Measurements from ENCODE around the gene ACTL10. TPM values are rescaled to one million over a fixed set of nuclear protein-coding genes. Genes with fewer than 3 reads are reported as not detected.

ACTL10 gene
- total RNA-seq, 1 experiment from 2014 or later: 0.46 TPM

GRCh38 chr20:33711446-33711738 is 44.6 kb downstream of the ACTL10 start:
- H3K36me3 Mint-ChIP-seq (ENCODE audit: insufficient read depth in 1 of 3, low read depth in 3 of 3): peaks cover 0 to 4% (median 0%) of the 10 kb centered on the region in 3 experiments; a peak in 1 of 7 replicates
- Histone ChIP-seq H3K79me2 (ENCODE audit: insufficient read depth, low read length) (no peaks in the 10 kb centered on the region), H3K4me1 (ENCODE audit: insufficient read depth, low read length) (no peaks in the 10 kb centered on the region; the same call in 1 of the 2 replicates), H2BK120ac (ENCODE audit: low read depth, low read length, poor library complexity, severe bottlenecking) (no peak overlapping the region), H3K14ac (ENCODE audit: insufficient read depth, low read length) (no peak overlapping the region), H3K27ac (ENCODE audit: insufficient read length, low read depth, low read length) (no peak overlapping the region), H4K20me1 (ENCODE audit: control insufficient read depth, insufficient read depth, insufficient read length) (no peaks in the 10 kb centered on the region), H3K27me3 (ENCODE audit: insufficient read depth, low read length) (no peaks in the 10 kb centered on the region), H3T11ph (ENCODE audit: low read length) (no peak overlapping the region), H2BK12ac (ENCODE audit: insufficient read length, low read depth, low read length) (no peak overlapping the region), H3K79me1 (ENCODE audit: insufficient read depth, low read depth, low read length, poor library complexity, severe bottlenecking) (no peaks in the 10 kb centered on the region), H3K9me3 (ENCODE audit: control insufficient read depth, low read depth, low read length) (no peaks in the 10 kb centered on the region), H4K91ac (ENCODE audit: insufficient read length, low read depth, low read length) (no peak overlapping the region), H3K4me2 (ENCODE audit: insufficient read depth, insufficient read length, low read length) (no peak overlapping the region), H3K23me2 (ENCODE audit: insufficient read length, low read depth, low read length, poor library complexity, severe bottlenecking) (no peaks in the 10 kb centered on the region), H3K23ac (ENCODE audit: insufficient read length, low read depth, low read length) (no peak overlapping the region), H4K5ac (ENCODE audit: insufficient read length, low read depth, low read length) (no peak overlapping the region), H3K18ac (ENCODE audit: insufficient read length, low read depth, low read length) (no peak overlapping the region), H2AFZ (ENCODE audit: low read length) (no peak overlapping the region), H4K8ac (replicated peaks; ENCODE audit: insufficient read length, low read depth, low read length) (no peak overlapping the region), H2AK5ac (ENCODE audit: insufficient read length, low read length) (no peak overlapping the region), H2BK20ac (ENCODE audit: low read depth, low read length, poor library complexity, severe bottlenecking) (no peak overlapping the region), H2BK5ac (ENCODE audit: insufficient read length, low read length) (no peak overlapping the region), H3K9ac (ENCODE audit: extremely low read depth, insufficient read length, low read length) (no peak overlapping the region), H3K56ac (ENCODE audit: insufficient read length, low read depth, low read length) (no peak overlapping the region), H3K4ac (ENCODE audit: low read depth, low read length) (no peak overlapping the region), H2BK15ac (ENCODE audit: low read depth, low read length) (no peak overlapping the region)
- peak overlapping the region in 2 of 3 experiments; percentile 16 to 69; a peak in 2 of 7 replicates for H3K27ac Mint-ChIP-seq
- TF ChIP-seq, protein P1, sequence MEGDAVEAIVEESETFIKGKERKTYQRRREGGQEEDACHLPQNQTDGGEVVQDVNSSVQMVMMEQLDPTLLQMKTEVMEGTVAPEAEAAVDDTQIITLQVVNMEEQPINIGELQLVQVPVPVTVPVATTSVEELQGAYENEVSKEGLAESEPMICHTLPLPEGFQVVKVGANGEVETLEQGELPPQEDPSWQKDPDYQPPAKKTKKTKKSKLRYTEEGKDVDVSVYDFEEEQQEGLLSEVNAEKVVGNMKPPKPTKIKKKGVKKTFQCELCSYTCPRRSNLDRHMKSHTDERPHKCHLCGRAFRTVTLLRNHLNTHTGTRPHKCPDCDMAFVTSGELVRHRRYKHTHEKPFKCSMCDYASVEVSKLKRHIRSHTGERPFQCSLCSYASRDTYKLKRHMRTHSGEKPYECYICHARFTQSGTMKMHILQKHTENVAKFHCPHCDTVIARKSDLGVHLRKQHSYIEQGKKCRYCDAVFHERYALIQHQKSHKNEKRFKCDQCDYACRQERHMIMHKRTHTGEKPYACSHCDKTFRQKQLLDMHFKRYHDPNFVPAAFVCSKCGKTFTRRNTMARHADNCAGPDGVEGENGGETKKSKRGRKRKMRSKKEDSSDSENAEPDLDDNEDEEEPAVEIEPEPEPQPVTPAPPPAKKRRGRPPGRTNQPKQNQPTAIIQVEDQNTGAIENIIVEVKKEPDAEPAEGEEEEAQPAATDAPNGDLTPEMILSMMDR (conservative IDR thresholded peaks at IDR 0.05): no peak
- H3K27me3 Mint-ChIP-seq (ENCODE audit: low read depth): no peaks in the 10 kb centered on the region
- DNase-seq: no peak
- no peak overlapping the region for H3K4me3 Mint-ChIP-seq
- H3K4me1 Mint-ChIP-seq: peaks cover 13 to 25% of the 10 kb centered on the region in 2 experiments
- WGBS (ENCODE audit: extremely low coverage, insufficient read length, low lambda C conversion rate): no CpG with 5 or more reads among the region's 1 CpG
- no peaks in the 10 kb centered on the region; a peak in 1 of 5 replicates for H3K9me3 Mint-ChIP-seq

Data from H9 (cell line).